ENCODE data around the gene SPATA18. TPM values are rescaled to one million over a fixed set of nuclear protein-coding genes. Genes with fewer than 3 reads are reported as not detected.

SPATA18 gene
- total RNA-seq, 2 experiments from 2014 or later = 0.35 to 0.53 TPM

DNA sequence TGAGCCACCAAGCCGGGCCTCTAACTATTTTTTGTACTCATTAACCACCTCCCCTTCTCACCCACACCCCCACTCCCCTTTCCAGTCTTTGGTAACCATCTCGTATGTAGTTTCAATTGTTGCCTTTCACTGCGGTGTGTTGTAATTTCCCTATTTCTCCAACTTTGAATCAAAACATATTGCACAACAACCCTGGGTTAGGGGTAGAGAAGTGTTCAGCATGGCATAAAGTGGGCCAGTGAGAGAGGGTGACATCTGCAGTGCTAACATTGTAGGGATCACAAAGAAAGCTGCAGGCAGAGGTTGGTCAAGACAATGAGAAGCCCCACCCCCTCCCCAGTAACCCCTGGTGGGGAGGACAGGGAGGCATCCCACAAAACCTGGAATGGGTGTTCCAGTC lies 92.7 kb downstream of the SPATA18 start:
- DNase-seq = no peak
- Mint-ChIP-seq H3K4me1 (no peaks in the 10 kb centered on the region), H3K27ac (no peak overlapping the region), H3K36me3 (no peaks in the 10 kb centered on the region), H3K4me3 (no peak overlapping the region), H3K27me3 (no peaks in the 10 kb centered on the region), H3K9me3 (ENCODE audit: low read depth) (no peaks in the 10 kb centered on the region)
- CTCF ChIA-PET = no interaction called here
- ATAC-seq = no peak

DNA sequence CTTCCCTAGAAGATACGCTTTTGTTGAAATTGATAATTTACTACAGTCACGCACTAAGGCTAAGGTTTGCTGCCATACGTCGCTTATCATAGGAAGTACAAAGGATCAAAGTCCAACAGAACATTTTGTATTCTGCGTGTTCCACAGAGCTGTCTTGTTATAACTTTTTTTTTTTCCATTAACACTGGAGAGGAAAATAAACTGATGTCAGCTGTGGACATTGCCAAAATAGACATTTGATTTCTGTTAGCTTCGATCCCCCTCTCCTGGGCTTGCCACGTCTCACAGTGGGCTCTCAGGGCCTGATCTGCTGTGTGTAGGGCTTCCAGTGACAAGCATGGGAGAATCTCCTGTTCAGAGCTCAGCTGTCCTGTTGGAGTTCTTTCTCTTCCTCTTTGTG lies 93.3 kb downstream of the SPATA18 start:
- H3K27ac Mint-ChIP-seq = no peak overlapping the region
- H3K4me1 Mint-ChIP-seq = no peaks in the 10 kb centered on the region
- H3K4me3 Mint-ChIP-seq = no peak overlapping the region
- H3K36me3 Mint-ChIP-seq = no peaks in the 10 kb centered on the region
- H3K9me3 Mint-ChIP-seq (ENCODE audit: low read depth) = no peaks in the 10 kb centered on the region
- no peak for ATAC-seq
- no peaks in the 10 kb centered on the region for H3K27me3 Mint-ChIP-seq
- CTCF ChIA-PET = no interaction called here
- no peak for DNase-seq

Other genes with a start within 250 kb of the SPATA18 start
- gene DCUN1D4, start 208.2 kb upstream of the SPATA18 start, total RNA-seq = 10 to 100 TPM; 28.4 to 30.0 TPM
- under 1 TPM; 0.15 to 0.21 TPM for gene LRRC66, start 30.9 kb upstream of the SPATA18 start, total RNA-seq
- 10 to 100 TPM; 12.1 to 12.6 TPM for gene SGCB, start 13.0 kb upstream of the SPATA18 start, total RNA-seq